ENCODE results near the gene TRIM66.

TRIM66 gene

DNA sequence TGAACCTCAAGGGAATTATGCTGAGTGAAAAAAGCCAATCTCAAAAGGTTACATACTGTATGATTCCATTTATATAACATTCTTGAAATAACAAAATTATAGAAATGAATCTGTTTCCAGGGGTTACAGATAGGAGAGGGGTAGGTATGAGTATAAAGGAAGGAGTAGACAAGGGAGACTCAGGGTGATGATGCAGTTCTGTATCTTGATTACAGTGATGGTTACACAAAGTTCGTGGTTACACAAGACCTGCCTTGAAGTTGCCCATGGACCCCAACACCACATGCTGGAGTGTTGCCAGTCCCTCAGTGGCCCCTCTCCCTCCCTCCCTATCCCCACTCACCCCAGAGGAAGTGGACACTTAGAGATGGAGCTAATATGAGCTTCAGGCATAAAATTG is 108.7 kb downstream of the TRIM66 start:
- DNase-seq (ENCODE audit: low read depth in 3 of 3) = no peak

DNA sequence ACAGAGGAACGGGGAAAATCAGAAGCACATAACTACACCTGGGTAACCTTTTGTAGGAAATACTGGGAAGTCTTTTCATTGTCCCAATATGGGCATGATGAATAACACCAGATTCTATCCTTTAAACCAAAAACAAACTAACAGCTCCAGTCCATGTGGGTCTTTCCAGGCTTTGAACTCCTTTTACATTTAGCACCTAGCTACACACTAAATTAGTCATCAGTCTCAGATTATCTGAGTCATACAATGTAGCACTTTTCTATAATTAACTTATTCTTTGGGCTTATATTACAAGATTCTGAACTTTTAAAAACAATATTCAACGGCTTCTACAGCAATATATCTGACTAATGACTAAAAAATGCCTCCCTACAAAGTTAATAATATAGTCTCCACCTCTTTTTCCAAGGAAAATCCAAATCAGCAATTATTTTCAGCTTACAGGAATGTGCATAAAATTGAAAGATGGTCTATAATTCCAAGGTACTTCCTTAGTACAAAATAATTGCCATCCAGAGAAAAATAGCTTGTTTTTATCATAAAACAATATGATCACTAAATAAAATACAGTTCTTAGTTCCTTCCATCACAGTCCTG is 114.8 kb downstream of the TRIM66 start:
- DNase-seq (ENCODE audit: low read depth in 3 of 3) = no peak

- no peak for DNase-seq (ENCODE audit: low read depth in 3 of 3)
These were observed 115.8 kb downstream of the TRIM66 start for GRCh38 chr11:8566613-8567210.

DNA sequence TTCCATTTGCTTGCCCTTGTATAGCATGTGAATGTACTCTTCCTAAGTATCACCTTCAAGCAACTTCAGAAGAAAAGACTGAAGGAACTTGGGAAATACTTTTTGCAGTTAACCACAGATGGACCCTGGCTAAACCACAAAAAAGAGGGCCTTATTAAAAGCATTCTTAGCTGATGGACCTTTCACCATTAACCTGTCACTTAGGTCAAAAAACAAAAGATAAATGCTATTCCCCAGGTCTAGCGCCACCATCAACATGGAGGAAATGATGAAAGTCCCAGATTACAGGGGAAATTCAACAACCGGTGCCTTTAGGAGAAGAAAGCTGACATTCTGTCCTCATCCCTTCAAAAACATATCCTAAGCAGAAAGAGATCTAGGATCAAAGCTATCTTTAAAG is 117.9 kb downstream of the TRIM66 start:
- no peak for DNase-seq (ENCODE audit: low read depth in 3 of 3)
